Measurements from ENCODE around the gene LRRC10. TPM values are rescaled to one million over a fixed set of nuclear protein-coding genes. Genes with fewer than 3 reads are reported as not detected.
"Not testable (repeated sequence)": the region's sequence is repeated elsewhere in the genome, so short reads cannot be mapped to it uniquely, and the experiment has no call there.

Gene LRRC10
- polyA plus RNA-seq, 2 of the 4 experiments (the other 2 are of a cell fraction), result not detected

GRCh38 chr12:69608114-69608513, 2.6 kb downstream of the LRRC10 start:
- WGBS (ENCODE audit: missing lambda C conversion rate), result 89% methylated on average over 2 of the region's 2 CpGs
- FAIRE-seq (no peak), ATAC-seq (no peak), DNase-seq (ENCODE audit: low read depth in 1 of 2, low spot score in 1 of 2) (no peak)
- CTCF ChIA-PET, result interaction anchor here (0.7 kb wide), 1 partner anchor 134 kb away, joined by 4 read pairs; no protein-coding TSS in a partner anchor
- no peak overlapping the region for H3K27ac ChIP-seq
- H3K4me3 ChIP-seq, result no peak overlapping the region
- H3K4me1 ChIP-seq, result no peaks in the 10 kb centered on the region
- H3K9me3 ChIP-seq, result no peaks in the 10 kb centered on the region
- no peak for TF ChIP-seq HOXA7 (CRISPR knock-in tag; IDR thresholded peaks at IDR 0.05)
- no peak for TF ChIP-seq NFE2L2 (conservative IDR thresholded peaks at IDR 0.05; ENCODE audit: low read length)
- no peak for TF ChIP-seq CBX8 (IDR thresholded peaks at IDR 0.05)
- no peak for TF ChIP-seq FOSL2 (IDR thresholded peaks at IDR 0.05)
- TF ChIP-seq FOSL2 (CRISPR knock-in tag; IDR thresholded peaks at IDR 0.05), result no peak
- TF ChIP-seq CEBPB (IDR thresholded peaks at IDR 0.05), result peak in 1 of 2 experiments; percentile 22; a peak in 1 of 4 replicates
- H3K4me2 ChIP-seq, result no peak overlapping the region
- POLR2A ChIA-PET, result interaction anchor here (0.7 kb wide), 1 partner anchor 1179 kb away, joined by 4 read pairs; no protein-coding TSS in a partner anchor

GRCh38 chr12:69604275-69604674, 6.4 kb downstream of the LRRC10 start:
- H3K27ac ChIP-seq; FAIRE-seq; H3K4me3 ChIP-seq; DNase-seq (ENCODE audit: low read depth in 1 of 2, low spot score in 1 of 2); POLR2A ChIA-PET; H3K4me1 ChIP-seq; H3K4me2 ChIP-seq; H3K9me3 ChIP-seq; ATAC-seq: not testable (repeated sequence)
- WGBS (ENCODE audit: missing lambda C conversion rate), result 77% methylated on average over 2 of the region's 3 CpGs
- CTCF ChIA-PET, result interaction anchor here (0.8 to 1.8 kb wide), 2 partner anchors 24 to 35 kb away, joined by 3 to 9 read pairs; no protein-coding TSS in a partner anchor

- H3K4me3 ChIP-seq; H3K9me3 ChIP-seq; DNase-seq (ENCODE audit: low read depth in 1 of 2, low spot score in 1 of 2); H3K4me2 ChIP-seq; POLR2A ChIA-PET; CTCF ChIA-PET; FAIRE-seq; H3K27ac ChIP-seq; ATAC-seq; H3K4me1 ChIP-seq: not testable (repeated sequence)
- 0 out of 2 replicates have a peak, but pooled peaks have one; percentile 51 for TF ChIP-seq TP53 (CRISPR knock-in tag; IDR thresholded peaks at IDR 0.05)
- 97% methylated on average over 6 of the region's 6 CpGs for WGBS (ENCODE audit: missing lambda C conversion rate)
These were observed 7.2 kb downstream of the LRRC10 start for GRCh38 chr12:69603556-69603955.

DNA sequence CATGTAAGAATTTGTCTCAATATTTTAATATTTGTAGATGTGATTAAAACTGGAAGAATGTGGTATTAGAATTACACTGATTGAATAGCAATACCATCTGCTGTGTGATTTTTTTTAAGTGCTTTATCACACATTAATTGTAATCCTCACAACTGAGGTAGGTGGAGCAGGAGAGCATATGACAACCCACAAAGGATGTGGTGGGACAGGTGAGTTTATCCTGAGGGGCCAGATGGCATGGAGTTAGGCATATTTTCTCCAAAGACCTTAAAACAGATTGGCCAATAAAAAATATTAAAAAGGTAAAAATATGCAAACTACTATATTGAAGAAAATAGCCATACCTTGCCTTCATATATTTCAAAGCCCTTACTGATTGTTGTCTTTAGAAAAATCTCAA, 7.8 kb downstream of the LRRC10 start:
- H3K27ac ChIP-seq, result no peak overlapping the region
- no peak for FAIRE-seq
- DNase-seq (ENCODE audit: low read depth in 1 of 2, low spot score in 1 of 2), result peak in 1 of 2 experiments; percentile 10
- CTCF ChIA-PET, result no interaction called here
- no peaks in the 10 kb centered on the region for H3K9me3 ChIP-seq
- H3K4me1 ChIP-seq, result no peaks in the 10 kb centered on the region
- no peak overlapping the region for H3K4me3 ChIP-seq
- no peak overlapping the region for H3K4me2 ChIP-seq
- no peak for TF ChIP-seq CTCF (IDR thresholded peaks at IDR 0.05)
- TF ChIP-seq FOSB (CRISPR knock-in tag; IDR thresholded peaks at IDR 0.05), result 0 out of 2 replicates have a peak, but pooled peaks have one; percentile 8
- POLR2A ChIA-PET, result no interaction called here
- ATAC-seq, result peak in 1 of 2 experiments; percentile 13; a peak in 1 of 6 replicates

DNA sequence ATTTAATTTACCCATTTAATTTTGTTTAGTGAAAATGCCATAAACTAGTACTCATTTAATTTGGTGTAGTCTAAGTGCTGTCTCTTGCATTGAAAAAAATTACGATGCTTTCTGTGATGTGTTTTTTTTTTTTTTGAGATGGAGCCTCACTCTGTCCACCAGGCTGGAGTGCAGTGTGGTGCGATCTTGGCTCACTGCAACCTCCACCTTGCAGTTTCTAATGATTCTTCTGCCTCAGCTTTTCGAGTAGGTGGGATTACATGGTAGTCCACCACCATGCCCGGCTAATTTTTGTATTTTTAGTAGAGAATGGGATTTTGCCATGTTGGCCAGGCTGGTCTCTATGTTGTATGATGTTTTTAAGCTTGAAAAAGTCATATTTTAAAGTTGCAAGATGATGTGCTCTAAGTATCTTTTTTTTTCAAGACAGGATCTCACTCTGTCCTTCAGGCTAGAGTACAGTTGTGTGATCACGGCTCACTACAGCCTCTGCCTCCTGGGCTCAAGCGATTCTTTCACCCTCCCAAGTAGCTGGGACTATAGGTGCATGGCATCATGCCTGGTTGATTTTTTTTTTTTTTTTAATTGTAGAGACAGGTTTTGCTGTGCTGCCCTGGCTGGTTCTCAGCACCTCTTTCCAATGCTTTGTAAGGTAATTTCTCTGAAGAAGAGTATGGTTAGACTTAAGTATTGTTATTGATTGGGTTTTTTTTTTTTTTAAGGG, 8.6 kb downstream of the LRRC10 start:
- ATAC-seq (0 out of 6 replicates have a peak, but pooled peaks of 1 of the 2 experiments have one; percentile 9), FAIRE-seq (no peak), DNase-seq (ENCODE audit: low read depth in 1 of 2, low spot score in 1 of 2) (no peak)
- Histone ChIP-seq H3K4me1 (no peaks in the 10 kb centered on the region), H3K9me3 (no peaks in the 10 kb centered on the region), H3K4me3 (no peak overlapping the region), H3K4me2 (no peak overlapping the region), H3K27ac (no peak overlapping the region)
- ChIA-PET CTCF (interaction anchor here (0.6 to 1.8 kb wide), 4 partner anchors 8 to 334 kb away, joined by 3 to 4 read pairs (median 3); partner anchors contain the start of gene LRRC10), POLR2A (no interaction called here)
- 93% methylated on average over 6 of the region's 6 CpGs for WGBS (ENCODE audit: missing lambda C conversion rate)
- no peak for TF ChIP-seq CHD2 (IDR thresholded peaks at IDR 0.05; ENCODE audit: low read length, partially characterized antibody)
- TF ChIP-seq POLR2AphosphoS2 (conservative IDR thresholded peaks at IDR 0.05; ENCODE audit: low read length), result peak; percentile 60
- TF ChIP-seq TP53 (CRISPR knock-in tag; IDR thresholded peaks at IDR 0.05), result no peak
- TF ChIP-seq HES2 (IDR thresholded peaks at IDR 0.05), result no peak
- TF ChIP-seq HOXB13 (CRISPR knock-in tag; IDR thresholded peaks at IDR 0.05; ENCODE audit: low read depth), result no peak
